DND-41 (cell line): ENCODE data around the gene PEAK1.

ENCODE experiments used
- ATAC-seq: fragments of 200-7000 bp; cut with Tn5 transposase; 3 replicates; pipeline ENCODE4 v1.9.1; 2021; ENCODE audit warnings: low read depth; ENCODE audit not compliant: insufficient read depth
- DNase-seq: peaks from one replicate; pipeline ENCODE4 v3.0.0-alpha.2; 2020
- H2AFZ ChIP-seq: 2 replicates; pipeline ENCODE4 v1.6.0; 2012; ENCODE audit warnings: low read depth, low read length
- H3K27ac ChIP-seq: 2 replicates; pipeline ENCODE4 v1.5.1; 2012; ENCODE audit warnings: low read length, inconsistent platforms
- H3K27me3 ChIP-seq: fragments of 200-600 bp; sonication (generic); 2 replicates; pipeline ENCODE4 v1.6.0; 2012; ENCODE audit warnings: low read length, mild to moderate bottlenecking, inconsistent platforms; ENCODE audit not compliant: insufficient read depth, poor library complexity
- H3K36me3 ChIP-seq: 2 replicates; pipeline ENCODE4 v1.5.1; 2012; ENCODE audit warnings: low read length, inconsistent platforms; ENCODE audit not compliant: insufficient read depth
- H3K4me1 ChIP-seq: 2 replicates; pipeline ENCODE4 v1.5.1; 2012; ENCODE audit warnings: mild to moderate bottlenecking, low read length; ENCODE audit not compliant: insufficient read depth
- H3K4me2 ChIP-seq: 2 replicates; pipeline ENCODE4 v1.6.0; 2012; ENCODE audit warnings: mild to moderate bottlenecking, moderate library complexity, low read length, inconsistent platforms; ENCODE audit not compliant: insufficient read depth
- H3K4me3 ChIP-seq, 2 experiments: fragments of 200-600 bp in 1 of 2; shearing (Covaris generic) in 1 of 2; 2 replicates each; pipeline ENCODE4 v1.5.1; 2012 to 2016; ENCODE audit warnings: inconsistent platforms in 2 of 2, low read length in 2 of 2, mild to moderate bottlenecking in 2 of 2, low read depth in 1 of 2, moderate library complexity in 1 of 2
- H3K79me2 ChIP-seq: 2 replicates; pipeline ENCODE4 v1.6.0; 2012; ENCODE audit warnings: low read length, inconsistent platforms; ENCODE audit not compliant: insufficient read depth
- H3K9ac ChIP-seq: 2 replicates; pipeline ENCODE4 v1.6.0; 2012; ENCODE audit warnings: low read depth, mild to moderate bottlenecking, inconsistent platforms, low read length, moderate library complexity
- H3K9me3 ChIP-seq: 2 replicates; pipeline ENCODE4 v1.5.1; 2012; ENCODE audit warnings: low read length, moderate library complexity, mild to moderate bottlenecking, inconsistent platforms; ENCODE audit not compliant: insufficient read depth, severe bottlenecking
- H4K20me1 ChIP-seq: 2 replicates; pipeline ENCODE4 v1.6.0; 2012; ENCODE audit warnings: low read length; ENCODE audit not compliant: insufficient read depth
- CTCF ChIP-seq: IDR thresholded peaks from 2 replicates; pipeline ENCODE4 v1.5.1; 2012; ENCODE audit warnings: borderline replicate concordance, low read length, moderate library complexity, mild to moderate bottlenecking; ENCODE audit not compliant: poor library complexity, severe bottlenecking; ENCODE audit errors: extremely low read depth
- EZH2 ChIP-seq: IDR thresholded peaks from 3 replicates; pipeline ENCODE4 v1.6.1; 2012; ENCODE audit warnings: borderline replicate concordance, low read depth, mild to moderate bottlenecking, moderate library complexity, low read length, inconsistent platforms; ENCODE audit not compliant: severe bottlenecking

PEAK1 gene

GRCh38 chr15:77350792-77351191, 69.1 kb downstream of the PEAK1 start:
- H3K36me3 ChIP-seq, result no peaks in the 10 kb centered on the region; the same call in 1 of the 2 replicates
- no peaks in the 10 kb centered on the region for H3K79me2 ChIP-seq
- ATAC-seq (no peak), DNase-seq (no peak)
- H3K4me3 ChIP-seq, result no peak overlapping the region
- H3K4me2 ChIP-seq, result no peak overlapping the region
- H2AFZ ChIP-seq, result no peak overlapping the region
- H3K27ac ChIP-seq, result no peak overlapping the region
- no peak for TF ChIP-seq CTCF
- no peak for TF ChIP-seq EZH2
- H3K27me3 ChIP-seq, result no peaks in the 10 kb centered on the region
- H3K9ac ChIP-seq, result no peak overlapping the region
- no peaks in the 10 kb centered on the region for H3K9me3 ChIP-seq
- H4K20me1 ChIP-seq, result no peaks in the 10 kb centered on the region
- no peaks in the 10 kb centered on the region; the same call in 1 of the 2 replicates for H3K4me1 ChIP-seq

GRCh38 chr15:77349666-77350065, 70.2 kb downstream of the PEAK1 start:
- ATAC-seq (no peak), DNase-seq (no peak)
- Histone ChIP-seq H3K4me3 (no peak overlapping the region), H4K20me1 (no peaks in the 10 kb centered on the region), H3K79me2 (no peaks in the 10 kb centered on the region), H3K36me3 (peaks cover 4% of the 10 kb centered on the region; the same call in 1 of the 2 replicates), H3K27ac (no peak overlapping the region), H3K4me2 (no peak overlapping the region), H3K9ac (no peak overlapping the region), H3K4me1 (no peaks in the 10 kb centered on the region; the same call in 1 of the 2 replicates), H3K27me3 (no peaks in the 10 kb centered on the region), H2AFZ (no peak overlapping the region), H3K9me3 (no peaks in the 10 kb centered on the region)
- TF ChIP-seq EZH2, result no peak
- no peak for TF ChIP-seq CTCF

- H4K20me1 ChIP-seq, result no peaks in the 10 kb centered on the region
- no peaks in the 10 kb centered on the region for H3K27me3 ChIP-seq
- H3K9ac ChIP-seq, result no peak overlapping the region
- no peaks in the 10 kb centered on the region; the same call in 1 of the 2 replicates for H3K4me1 ChIP-seq
- ATAC-seq (no peak), DNase-seq (no peak)
- no peak overlapping the region for H2AFZ ChIP-seq
- TF ChIP-seq EZH2, result no peak
- TF ChIP-seq CTCF, result no peak
- H3K27ac ChIP-seq, result no peak overlapping the region
- H3K4me3 ChIP-seq, result no peak overlapping the region
- no peak overlapping the region for H3K4me2 ChIP-seq
- H3K79me2 ChIP-seq, result no peaks in the 10 kb centered on the region
- no peaks in the 10 kb centered on the region for H3K9me3 ChIP-seq
- H3K36me3 ChIP-seq, result peaks cover 4% of the 10 kb centered on the region; the same call in 1 of the 2 replicates
Measured at GRCh38 chr15:77348511-77348910, 71.4 kb downstream of the PEAK1 start.

- Histone ChIP-seq H3K27me3 (no peaks in the 10 kb centered on the region), H3K9me3 (no peaks in the 10 kb centered on the region), H4K20me1 (no peaks in the 10 kb centered on the region), H3K4me2 (no peak overlapping the region), H3K4me3 (no peak overlapping the region), H3K36me3 (peaks cover 4% of the 10 kb centered on the region; the same call in 1 of the 2 replicates), H3K79me2 (no peaks in the 10 kb centered on the region), H2AFZ (no peak overlapping the region), H3K27ac (no peak overlapping the region), H3K4me1 (no peaks in the 10 kb centered on the region; the same call in 1 of the 2 replicates), H3K9ac (no peak overlapping the region)
- DNase-seq (no peak), ATAC-seq (no peak)
- TF ChIP-seq CTCF (no peak), EZH2 (no peak)
Measured at GRCh38 chr15:77347197-77347596, 72.7 kb downstream of the PEAK1 start.
